ENCODE measurements around the gene LILRB2.
"Not testable (repeated sequence)": the region's sequence is repeated elsewhere in the genome, so short reads cannot be mapped to it uniquely, and the experiment has no call there.

Gene LILRB2

DNA sequence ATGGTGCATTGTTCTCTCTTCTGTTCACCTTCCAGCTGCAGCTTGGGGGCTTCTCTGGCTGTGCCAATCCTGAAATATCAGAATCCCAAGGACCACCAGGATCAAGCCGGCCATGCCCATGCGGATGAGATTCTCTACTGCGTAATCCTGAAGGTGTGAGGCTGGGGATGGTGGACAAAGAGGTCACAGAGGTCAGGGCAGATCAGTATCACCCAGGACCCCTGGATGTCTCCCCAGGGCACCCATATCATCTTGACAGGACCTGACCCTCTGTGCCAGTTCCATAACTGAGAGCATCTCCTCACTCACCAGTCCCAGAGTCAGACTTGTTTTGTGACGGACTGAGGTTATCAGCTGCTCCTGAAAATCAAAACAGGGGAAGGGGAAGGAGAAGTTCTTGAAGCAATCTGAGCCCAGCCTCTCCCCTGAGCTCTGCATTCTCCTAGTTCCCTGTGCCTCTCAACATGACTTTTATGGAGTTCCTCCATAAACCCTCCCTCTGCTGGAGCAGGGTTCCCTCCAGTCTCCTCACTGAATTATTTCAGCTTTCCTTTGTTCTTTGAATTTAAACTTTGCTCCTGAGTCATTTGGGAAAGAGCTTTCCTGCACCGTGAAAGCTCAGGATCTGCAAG is 26.6 kb upstream of the LILRB2 start:
- FAIRE-seq: no peak
- DNase-seq (ENCODE audit: low spot score): no peak

- no peak for FAIRE-seq
- DNase-seq (ENCODE audit: low spot score): no peak
Observed at GRCh38 chr19:54305141-54305540, 24.2 kb upstream of the LILRB2 start.

- FAIRE-seq: no peak
- DNase-seq (ENCODE audit: low spot score): no peak
Observed at GRCh38 chr19:54302257-54302656, 21.3 kb upstream of the LILRB2 start.

DNA sequence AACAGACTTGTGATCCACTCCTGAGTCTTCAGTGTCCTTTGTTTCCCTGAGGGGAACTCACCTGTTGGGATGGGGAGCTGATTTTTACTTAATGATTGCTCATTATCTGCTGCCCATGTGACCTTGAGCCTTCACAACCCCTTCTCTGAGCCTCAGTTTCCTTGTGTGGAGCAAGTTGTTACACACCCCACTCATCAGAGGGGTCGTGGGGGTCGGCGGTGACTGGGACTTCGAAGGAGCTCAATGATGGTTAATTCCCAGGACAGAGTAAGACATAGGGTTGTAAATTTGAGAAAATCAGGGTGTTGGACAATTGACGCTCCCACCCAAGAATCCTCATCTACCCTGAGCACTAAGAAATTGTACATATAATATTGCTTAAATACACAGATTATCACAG is 18.6 kb upstream of the LILRB2 start:
- FAIRE-seq: no peak
- no peak for DNase-seq (ENCODE audit: low spot score)

GRCh38 chr19:54299126-54299498 is 18.2 kb upstream of the LILRB2 start:
- no peak for DNase-seq (ENCODE audit: low spot score)
- FAIRE-seq: no peak

DNA sequence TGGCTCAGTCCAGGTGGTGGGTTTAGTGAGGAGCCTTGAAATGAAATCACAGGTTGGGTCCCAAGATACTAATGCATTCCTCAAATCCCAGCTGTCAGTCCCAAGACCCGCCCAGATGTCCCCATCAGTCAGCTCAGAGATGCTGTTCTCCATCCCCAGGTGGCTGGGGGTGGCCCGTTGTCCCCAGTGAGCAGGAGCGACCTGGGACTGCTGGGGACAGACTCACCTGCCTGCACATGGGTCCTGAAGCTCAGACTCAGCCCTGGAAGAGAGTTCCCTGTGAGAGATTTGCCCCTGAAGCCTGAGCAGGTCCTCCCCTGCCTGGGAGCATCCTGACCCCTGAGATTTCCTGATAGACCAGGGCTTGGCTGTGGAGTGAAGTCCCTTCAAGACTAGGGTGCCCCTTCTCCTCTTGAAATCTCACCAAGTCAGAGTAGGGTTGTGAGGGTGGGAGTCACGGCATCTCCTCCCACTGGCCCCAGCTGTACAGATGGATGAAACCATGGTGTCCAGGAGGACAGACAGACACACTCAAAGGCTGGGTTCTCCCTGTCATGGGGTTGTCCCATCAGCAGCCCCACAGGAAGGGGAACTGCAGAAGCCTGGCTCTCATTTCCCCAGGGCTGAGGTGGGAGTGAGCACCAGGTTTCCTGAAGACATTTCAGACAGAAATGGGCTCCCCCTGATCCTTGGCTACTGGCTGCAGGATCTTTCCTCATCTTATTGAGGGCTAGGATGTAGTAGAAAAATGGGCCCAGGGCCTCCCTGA is 17.6 kb upstream of the LILRB2 start:
- FAIRE-seq: no peak
- DNase-seq (ENCODE audit: low spot score): no peak

DNA sequence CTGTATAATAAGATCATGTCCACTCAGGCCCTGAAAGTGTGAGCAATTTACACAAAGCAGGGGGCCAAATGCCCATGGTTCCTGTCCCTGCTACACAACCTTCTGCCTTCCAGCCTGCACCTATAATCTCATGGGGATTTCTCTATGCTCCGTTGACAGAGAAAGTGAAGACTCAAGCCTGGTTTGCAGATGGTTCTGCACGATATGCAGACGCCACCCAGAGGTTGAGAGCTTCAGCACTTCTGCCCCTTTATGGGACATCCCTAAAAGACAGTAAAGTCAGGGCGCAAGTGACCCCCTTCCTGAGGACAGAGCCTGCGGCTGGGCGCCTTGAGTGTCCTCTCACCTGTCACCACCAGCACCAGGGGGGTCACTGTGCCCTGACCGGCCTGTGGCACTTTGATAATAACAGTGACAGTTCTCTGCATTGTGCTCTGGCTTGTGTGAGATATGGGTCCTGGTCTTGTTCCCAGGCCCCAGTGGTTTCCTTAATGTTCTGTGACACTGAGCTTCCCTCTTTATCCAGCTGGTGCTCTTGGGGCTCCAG is 16.9 kb upstream of the LILRB2 start:
- DNase-seq (ENCODE audit: low spot score) (no peak), FAIRE-seq (no peak)

DNA sequence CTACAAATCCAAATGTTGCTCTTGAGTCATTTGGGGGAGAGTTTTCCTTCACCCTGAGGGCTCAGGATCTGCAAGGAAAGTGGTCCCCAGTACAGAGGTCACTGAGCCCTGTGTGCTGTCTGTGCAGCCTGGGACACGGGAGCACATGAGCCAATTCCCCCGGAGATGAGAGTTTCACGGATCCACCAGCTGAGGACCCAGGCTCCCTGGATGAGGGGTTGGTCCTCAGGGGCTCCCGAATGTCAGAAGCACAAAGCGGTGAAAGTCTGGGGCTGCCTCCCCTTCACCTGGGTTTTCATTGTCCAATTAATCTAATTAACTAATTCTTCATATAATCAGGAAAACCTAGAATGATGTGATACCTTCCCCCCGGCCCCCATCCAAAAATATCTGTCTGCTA is 13.6 kb upstream of the LILRB2 start:
- DNase-seq (ENCODE audit: low spot score) (no peak), FAIRE-seq (no peak)

GRCh38 chr19:54289160-54289559 is 8.2 kb upstream of the LILRB2 start:
- not testable (repeated sequence) for FAIRE-seq; DNase-seq (ENCODE audit: low spot score)

GRCh38 chr19:54287456-54287855 is 6.5 kb upstream of the LILRB2 start:
- DNase-seq (ENCODE audit: low spot score) (no peak), FAIRE-seq (no peak)

DNA sequence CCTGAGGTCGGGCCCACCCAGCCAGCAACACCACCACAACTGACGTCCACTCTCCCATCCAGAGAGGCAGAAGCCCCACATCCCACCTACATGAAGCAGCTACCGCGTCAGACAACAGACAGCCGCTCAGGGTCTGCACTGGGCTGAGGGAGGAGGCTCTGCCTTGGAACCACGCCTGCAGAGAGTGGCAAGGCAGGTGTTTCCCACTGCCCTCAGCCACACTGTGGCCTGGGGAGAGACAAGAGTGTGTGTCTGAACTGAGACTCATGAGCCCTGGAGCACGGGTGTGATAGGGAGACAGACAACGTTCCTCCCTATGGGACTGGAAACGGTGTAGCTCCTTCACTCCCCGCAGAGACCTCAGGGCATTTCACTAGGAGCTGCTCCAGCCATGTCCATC is 5.4 kb upstream of the LILRB2 start:
- DNase-seq (ENCODE audit: low spot score); FAIRE-seq: not testable (repeated sequence)

- not testable (repeated sequence) for FAIRE-seq; DNase-seq (ENCODE audit: low spot score)
Observed at GRCh38 chr19:54285427-54286056, 4.6 kb upstream of the LILRB2 start.

GRCh38 chr19:54282686-54283470 is 2.0 kb upstream of the LILRB2 start:
- FAIRE-seq (no peak), DNase-seq (ENCODE audit: low spot score) (no peak)

- FAIRE-seq; DNase-seq (ENCODE audit: low spot score): not testable (repeated sequence)
Observed at GRCh38 chr19:54281729-54282075, 792 bp upstream of the LILRB2 start.

GRCh38 chr19:54280441-54280840 is 469 bp downstream of the LILRB2 start:
- not testable (repeated sequence) for DNase-seq (ENCODE audit: low spot score); FAIRE-seq

- not testable (repeated sequence) for DNase-seq (ENCODE audit: low spot score); FAIRE-seq
Observed at GRCh38 chr19:54280025-54280424, 885 bp downstream of the LILRB2 start.

GRCh38 chr19:54279406-54279962 is 1.4 kb downstream of the LILRB2 start:
- DNase-seq (ENCODE audit: low spot score) (no peak), FAIRE-seq (no peak)

- not testable (repeated sequence) for DNase-seq (ENCODE audit: low spot score); FAIRE-seq
Observed at GRCh38 chr19:54278571-54279195, 2.2 kb downstream of the LILRB2 start.

- DNase-seq (ENCODE audit: low spot score); FAIRE-seq: not testable (repeated sequence)
Observed at GRCh38 chr19:54278056-54278455, 2.9 kb downstream of the LILRB2 start.

- not testable (repeated sequence) for FAIRE-seq; DNase-seq (ENCODE audit: low spot score)
Observed at GRCh38 chr19:54277111-54277615, 3.7 kb downstream of the LILRB2 start.
